Spleen (tissue), 7 donors: ENCODE results near the gene NFYC.

Experiments used
- POLR2A ChIP-seq, 3 donors: fragments of 450-650 bp; IDR thresholded peaks; one replicate each; pipeline ENCODE4 v1.5.1; 2017; ENCODE audit warnings: antibody characterized with exemption in 3 of 3, mild to moderate bottlenecking in 1 of 3
- TF ChIP-seq, protein P1 (sequence below), 11 experiments: fragments of 200-600 bp in 7 of 11; fragments of 450-650 bp in 4 of 11; sonication (generic) in 4 of 11; IDR thresholded peaks in 8 of 11; conservative IDR thresholded peaks in 3 of 11; 1 replicate in 7 of 11; 2 replicates in 4 of 11; pipeline versions ENCODE4 v1.4.0 to v1.8.0; 2016 to 2021; ENCODE audit warnings: antibody characterized with exemption in 11 of 11, inconsistent platforms in 4 of 11, mild to moderate bottlenecking in 1 of 11
- donor health status: DM: no; HTN: no; CAD: no; lungs with moderate emphysema.
- donor health status: DM: no; HTN: no; CAD: no.
- donor health status: DM: no; HTN: no; CAD: no.

DNA sequence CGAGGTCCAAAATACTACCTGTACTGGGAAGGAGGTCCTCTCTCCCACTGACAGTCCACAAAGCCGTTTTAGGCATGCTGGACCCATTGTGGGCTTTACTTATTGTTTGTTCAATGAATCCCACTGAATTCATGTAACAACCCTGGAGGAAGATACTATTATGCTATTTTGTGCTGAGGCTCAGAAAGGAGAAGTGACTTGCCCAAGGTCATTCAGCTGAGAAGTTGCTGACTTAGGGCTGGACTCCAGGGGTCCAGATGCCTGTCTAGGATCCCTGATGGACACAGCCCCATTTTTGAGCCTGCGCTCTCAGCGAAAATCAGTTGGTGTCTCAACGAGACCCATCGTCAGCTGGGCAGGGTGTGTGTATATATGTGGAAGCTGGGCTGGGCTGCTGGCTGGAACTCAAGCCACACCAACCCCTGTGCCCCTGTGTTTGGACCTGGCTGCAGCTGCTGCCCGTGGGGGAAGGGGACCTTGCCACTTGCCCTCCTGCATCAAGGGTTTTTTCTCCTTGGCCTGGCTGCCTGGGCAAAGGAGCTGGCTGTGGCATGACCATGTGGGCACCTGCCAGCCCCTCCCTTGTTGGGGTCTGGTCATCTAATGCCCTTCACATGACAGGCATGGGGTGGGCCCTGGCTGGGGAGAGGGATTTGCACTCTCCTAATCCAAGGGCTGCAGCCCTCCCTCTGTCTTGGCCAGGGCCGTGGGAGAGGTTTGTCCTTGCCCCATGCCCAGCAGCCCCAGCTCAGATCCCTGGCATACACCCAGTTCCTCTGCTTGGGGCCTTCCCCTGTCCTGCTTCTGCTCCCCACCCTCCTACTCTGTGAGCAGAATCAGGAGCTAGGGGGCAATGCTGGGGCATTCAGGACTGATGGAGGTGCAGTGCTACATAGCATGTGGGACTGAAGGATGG, 107.1 kb downstream of the NFYC start:
- TF ChIP-seq, protein P1, sequence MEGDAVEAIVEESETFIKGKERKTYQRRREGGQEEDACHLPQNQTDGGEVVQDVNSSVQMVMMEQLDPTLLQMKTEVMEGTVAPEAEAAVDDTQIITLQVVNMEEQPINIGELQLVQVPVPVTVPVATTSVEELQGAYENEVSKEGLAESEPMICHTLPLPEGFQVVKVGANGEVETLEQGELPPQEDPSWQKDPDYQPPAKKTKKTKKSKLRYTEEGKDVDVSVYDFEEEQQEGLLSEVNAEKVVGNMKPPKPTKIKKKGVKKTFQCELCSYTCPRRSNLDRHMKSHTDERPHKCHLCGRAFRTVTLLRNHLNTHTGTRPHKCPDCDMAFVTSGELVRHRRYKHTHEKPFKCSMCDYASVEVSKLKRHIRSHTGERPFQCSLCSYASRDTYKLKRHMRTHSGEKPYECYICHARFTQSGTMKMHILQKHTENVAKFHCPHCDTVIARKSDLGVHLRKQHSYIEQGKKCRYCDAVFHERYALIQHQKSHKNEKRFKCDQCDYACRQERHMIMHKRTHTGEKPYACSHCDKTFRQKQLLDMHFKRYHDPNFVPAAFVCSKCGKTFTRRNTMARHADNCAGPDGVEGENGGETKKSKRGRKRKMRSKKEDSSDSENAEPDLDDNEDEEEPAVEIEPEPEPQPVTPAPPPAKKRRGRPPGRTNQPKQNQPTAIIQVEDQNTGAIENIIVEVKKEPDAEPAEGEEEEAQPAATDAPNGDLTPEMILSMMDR (IDR thresholded peaks at IDR 0.05 in 8 of 11, conservative IDR thresholded peaks at IDR 0.05 in 3 of 11): no peak
- no peak for TF ChIP-seq POLR2A (IDR thresholded peaks at IDR 0.05)
